GM23248 (cell line): ENCODE results near the gene MLYCD. TPM values are rescaled to one million over a fixed set of nuclear protein-coding genes. Genes with fewer than 3 reads are reported as not detected.
A peak's percentile ranks its signal among the peaks of the same experiment; 100 is the strongest.

Experiments
- DNase-seq: peaks from one replicate; pipeline ENCODE4 v3.0.0-alpha.2; 2015
- H2AFZ ChIP-seq: fragments of 200-600 bp; sonication (generic); 2 replicates; pipeline ENCODE4 v1.6.1; 2016; ENCODE audit warnings: antibody characterized with exemption
- H3F3A ChIP-seq: fragments of 200-600 bp; sonication (generic); 2 replicates; pipeline ENCODE4 v1.6.1; 2016; ENCODE audit warnings: mild to moderate bottlenecking, antibody characterized with exemption, mixed run types; ENCODE audit not compliant: insufficient read depth
- H3K27ac ChIP-seq: fragments of 200-600 bp; sonication (generic); 2 replicates; pipeline ENCODE4 v1.5.1; 2016; ENCODE audit warnings: mild to moderate bottlenecking
- H3K27me3 ChIP-seq: fragments of 200-600 bp; sonication (generic); replicated peaks from 2 replicates; pipeline ENCODE4 v1.6.1; 2016; ENCODE audit warnings: mild to moderate bottlenecking; ENCODE audit not compliant: insufficient read depth
- H3K36me3 ChIP-seq: fragments of 200-600 bp; sonication (generic); 2 replicates; pipeline ENCODE4 v1.6.1; 2016; ENCODE audit warnings: low read depth, mild to moderate bottlenecking
- H3K4me1 ChIP-seq: fragments of 200-600 bp; sonication (generic); 2 replicates; pipeline ENCODE4 v1.6.1; 2016; ENCODE audit warnings: mild to moderate bottlenecking; ENCODE audit not compliant: insufficient read depth
- H3K4me2 ChIP-seq: fragments of 200-600 bp; sonication (generic); one replicate; pipeline ENCODE4 v1.6.1; 2016; ENCODE audit warnings: mild to moderate bottlenecking; ENCODE audit not compliant: unreplicated experiment
- H3K4me3 ChIP-seq: fragments of 200-600 bp; sonication (generic); 2 replicates; pipeline ENCODE4 v1.5.1; 2016; ENCODE audit warnings: mild to moderate bottlenecking
- H3K79me2 ChIP-seq: fragments of 200-600 bp; sonication (generic); 2 replicates; pipeline ENCODE4 v1.6.1; 2016; ENCODE audit warnings: mild to moderate bottlenecking; ENCODE audit not compliant: insufficient read depth
- H3K9ac ChIP-seq: fragments of 200-600 bp; sonication (generic); 2 replicates; pipeline ENCODE4 v1.6.1; 2016; ENCODE audit warnings: mild to moderate bottlenecking
- H3K9me2 ChIP-seq: fragments of 200-600 bp; sonication (generic); 2 replicates; pipeline ENCODE4 v1.6.1; 2016; ENCODE audit warnings: mixed run types, mild to moderate bottlenecking, moderate library complexity; ENCODE audit not compliant: insufficient read depth
- H3K9me3 ChIP-seq: fragments of 200-600 bp; sonication (generic); one replicate; pipeline ENCODE4 v1.6.1; 2017; ENCODE audit warnings: low read depth
- H4K20me1 ChIP-seq: fragments of 200-600 bp; sonication (generic); 2 replicates; pipeline ENCODE4 v1.6.0; 2016; ENCODE audit not compliant: insufficient read depth
- EZH2 ChIP-seq: fragments of 200-600 bp; sonication (generic); IDR thresholded peaks from 2 replicates; pipeline ENCODE4 v1.6.1; 2018; ENCODE audit warnings: antibody characterized with exemption, mild to moderate bottlenecking; ENCODE audit not compliant: insufficient read depth, poor library complexity, severe bottlenecking
- EZH2phosphoT487 ChIP-seq: fragments of 200-600 bp; sonication (generic); IDR thresholded peaks from 2 replicates; pipeline ENCODE4 v1.6.1; 2018; ENCODE audit warnings: antibody characterized with exemption, moderate library complexity, mild to moderate bottlenecking, low read depth; ENCODE audit not compliant: insufficient read depth
- WGBS, 2 experiments: methylation state at CpG; one replicate each; pipeline ENCODE4 v1.1.6; 2015 to 2017; ENCODE audit warnings: low lambda C conversion rate in 2 of 2, low coverage in 1 of 2; ENCODE audit errors: missing lambda C conversion rate in 2 of 2; 5-methylcytosine and 5-hydroxymethylcytosine counted together
- in situ Hi-C: fragments of 300-500 bp; cut with MboI; formaldehyde crosslinking; loops from 2 replicates; pipeline ENCODE4 v1.15.0; 2020
- polyA plus RNA-seq: library from polyadenylated mRNA; unstranded; fragments of >200 nt; fragmentation: Nextera tagmentation; extraction: Ambion mirVana; gene quantifications from 2 replicates; pipeline ENCODE4 v1.2.1, GENCODE V29; 2016
- total RNA-seq: library from RNA; depleted of rRNA; stranded (reverse); fragments of >200 nt; shearing (Covaris generic); gene quantifications from 2 replicates; pipeline ENCODE4 v1.2.3, GENCODE V29; 2014

Gene MLYCD
- total and polyA plus RNA-seq, 2 experiments from 2014 or later: 1.4 to 2.2 TPM

DNA sequence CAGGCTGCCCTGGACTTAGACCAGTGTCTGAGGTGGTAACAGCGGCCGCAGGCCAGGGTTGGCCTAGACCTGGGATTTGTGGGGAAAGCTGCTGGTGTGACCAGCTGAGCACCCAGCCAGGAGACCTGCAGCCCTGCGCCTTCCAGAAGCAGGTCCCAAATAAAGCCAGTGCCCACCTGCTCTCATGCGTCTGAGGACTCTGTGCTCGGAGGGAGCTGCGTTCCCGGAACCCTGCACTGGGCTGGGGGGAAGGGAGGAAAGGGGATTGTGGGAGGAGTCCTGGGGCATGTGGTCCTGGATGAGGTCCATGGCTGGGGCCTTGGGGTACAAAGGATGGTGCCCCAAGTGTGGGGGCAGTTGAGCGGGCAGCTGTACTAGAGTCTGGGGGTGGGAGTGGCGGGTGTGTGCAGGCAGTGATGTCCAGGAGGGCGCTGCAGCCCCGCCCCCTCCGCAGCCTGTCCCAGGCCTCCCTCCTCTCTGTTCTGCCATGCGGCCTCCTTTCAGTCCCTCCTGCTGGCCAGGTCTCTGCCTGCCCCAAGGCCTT, 67.3 kb downstream of the MLYCD start:
- no peak for DNase-seq

GRCh38 chr16:83967091-83967490, 68.2 kb downstream of the MLYCD start:
- in situ Hi-C loops: loop anchor here (5.0 kb wide), 1 partner anchor 80 kb away; no protein-coding TSS in a partner anchor
- H3K27ac ChIP-seq: no peak overlapping the region
- DNase-seq: no peak

More for the DNA sequence above, 67.3 kb downstream of the MLYCD start:
- Histone ChIP-seq H3K9me2 (no peaks in the 10 kb centered on the region), H3K4me1 (no peaks in the 10 kb centered on the region), H4K20me1 (no peaks in the 10 kb centered on the region), H3K9me3 (no peaks in the 10 kb centered on the region), H2AFZ (no peak overlapping the region), H3K79me2 (no peaks in the 10 kb centered on the region), H3F3A (no peaks in the 10 kb centered on the region), H3K27me3 (no peaks in the 10 kb centered on the region; the same call in 1 of the 2 replicates), H3K4me3 (no peak overlapping the region), H3K27ac (no peak overlapping the region), H3K9ac (no peak overlapping the region), H3K36me3 (no peaks in the 10 kb centered on the region; the same call in 1 of the 2 replicates), H3K4me2 (no peak overlapping the region)
- TF ChIP-seq EZH2phosphoT487 (no peak), EZH2 (no peak)
- in situ Hi-C loops: loop anchor here (5.0 kb wide), 1 partner anchor 81 kb away; no protein-coding TSS in a partner anchor
- 85 to 94% methylated on average over 8 to 13 of the region's 13 CpGs for WGBS, 2 experiments

GRCh38 chr16:83967838-83968305, 69.0 kb downstream of the MLYCD start, which contains the start of gene NECAB2:
Gene NECAB2, plus strand, starts transcription at chr16:83968244. Its CDS starts 405 bp downstream, at chr16:83968649.
- Histone ChIP-seq H3K9me3 (no peaks in the 10 kb centered on the region), H3K9ac (no peak within 1 kb of the TSS), H4K20me1 (no peaks in the 10 kb centered on the region), H3F3A (no peaks in the 10 kb centered on the region), H3K4me1 (no peaks in the 10 kb centered on the region), H2AFZ (no peak within 1 kb of the TSS), H3K9me2 (no peaks in the 10 kb centered on the region), H3K36me3 (no peaks in the 10 kb centered on the region), H3K79me2 (no peaks in the 10 kb centered on the region), H3K4me2 (peak within 1 kb of the TSS; percentile 28), H3K27ac (no peak within 1 kb of the TSS), H3K27me3 (no peaks in the 10 kb centered on the region; the same call in 1 of the 2 replicates), H3K4me3 (peak within 1 kb of the TSS; percentile 65; the same call in 1 of the 2 replicates)
- no peak for TF ChIP-seq EZH2phosphoT487
- TF ChIP-seq EZH2: no peak
- 3 to 9% methylated on average over 9 to 35 of the region's 35 CpGs for WGBS, 2 experiments
- DNase-seq: peak; percentile 73
- in situ Hi-C loops: loop anchor here (5.0 kb wide), 1 partner anchor 79 kb away; no protein-coding TSS in a partner anchor

More at GRCh38 chr16:83967091-83967490, 68.2 kb downstream of the MLYCD start:
- H3F3A ChIP-seq: no peaks in the 10 kb centered on the region
- H2AFZ ChIP-seq: no peak overlapping the region
- no peaks in the 10 kb centered on the region for H3K36me3 ChIP-seq
- no peaks in the 10 kb centered on the region for H3K9me2 ChIP-seq
- H3K9me3 ChIP-seq: no peaks in the 10 kb centered on the region
- WGBS, 2 experiments: 50 to 52% methylated on average over 2 of the region's 2 CpGs
- H3K4me2 ChIP-seq: no peak overlapping the region
- no peaks in the 10 kb centered on the region for H4K20me1 ChIP-seq
- H3K27me3 ChIP-seq: no peaks in the 10 kb centered on the region; the same call in 1 of the 2 replicates
- no peak overlapping the region for H3K9ac ChIP-seq
- H3K4me1 ChIP-seq: no peaks in the 10 kb centered on the region
- no peaks in the 10 kb centered on the region for H3K79me2 ChIP-seq
- no peak overlapping the region for H3K4me3 ChIP-seq
- TF ChIP-seq EZH2 (no peak), EZH2phosphoT487 (no peak)

DNA sequence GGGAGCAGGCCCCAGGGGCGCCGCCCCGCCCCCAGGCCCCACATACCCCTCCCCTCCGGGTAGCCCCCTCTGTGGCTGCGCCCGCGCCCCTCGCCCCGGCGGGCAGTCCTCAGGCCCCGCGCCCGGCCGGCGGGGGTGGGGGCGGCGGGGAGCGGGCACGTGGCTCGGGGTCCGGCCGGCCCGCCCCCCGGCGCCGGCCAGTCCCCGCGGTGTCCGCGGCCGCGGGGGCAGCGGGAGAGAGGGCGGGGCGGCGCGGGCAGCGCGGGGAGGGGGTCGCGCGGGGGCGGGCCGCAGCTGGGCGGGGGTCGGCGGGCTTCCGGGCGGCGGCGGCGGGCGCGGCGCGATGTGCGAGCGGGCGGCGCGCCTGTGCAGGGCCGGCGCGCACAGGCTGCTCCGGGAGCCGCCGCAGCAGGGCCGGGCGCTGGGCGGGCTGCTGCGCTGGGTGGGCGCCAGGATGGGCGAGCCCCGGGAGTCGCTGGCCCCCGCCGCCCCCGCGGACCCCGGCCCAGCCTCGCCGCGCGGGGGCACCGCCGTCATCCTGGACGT, 69.5 kb downstream of the MLYCD start:
- no peaks in the 10 kb centered on the region for H3F3A ChIP-seq
- H4K20me1 ChIP-seq: no peaks in the 10 kb centered on the region
- H2AFZ ChIP-seq: no peak overlapping the region
- H3K4me2 ChIP-seq: peak overlapping the region; percentile 28
- WGBS, 2 experiments: 4% methylated on average over 10 of the region's 87 CpGs; no CpG with 5 or more reads in 1 of the 2 experiments
- H3K79me2 ChIP-seq: no peaks in the 10 kb centered on the region
- H3K27me3 ChIP-seq: no peaks in the 10 kb centered on the region; the same call in 1 of the 2 replicates
- TF ChIP-seq EZH2: no peak
- TF ChIP-seq EZH2phosphoT487: no peak
- no peak overlapping the region for H3K9ac ChIP-seq
- peak overlapping the region; percentile 65; the same call in 1 of the 2 replicates for H3K4me3 ChIP-seq
- no peaks in the 10 kb centered on the region for H3K36me3 ChIP-seq
- H3K27ac ChIP-seq: no peak overlapping the region
- in situ Hi-C loops: loop anchor here (5.0 kb wide), 1 partner anchor 79 kb away; no protein-coding TSS in a partner anchor
- H3K9me3 ChIP-seq: no peaks in the 10 kb centered on the region
- peak; percentile 53 for DNase-seq
- H3K9me2 ChIP-seq: no peaks in the 10 kb centered on the region
- no peaks in the 10 kb centered on the region for H3K4me1 ChIP-seq
